GM19463 (cell line): ENCODE data around the gene NUDT22.

ENCODE experiments used
- ATAC-seq: cut with Tn5 transposase; IDR thresholded peaks from one replicate; pipeline ENCODE4 v1.9.1; 2021; ENCODE audit warnings: mild to moderate bottlenecking, moderate library complexity; ENCODE audit not compliant: unreplicated experiment

The NUDT22 gene

DNA sequence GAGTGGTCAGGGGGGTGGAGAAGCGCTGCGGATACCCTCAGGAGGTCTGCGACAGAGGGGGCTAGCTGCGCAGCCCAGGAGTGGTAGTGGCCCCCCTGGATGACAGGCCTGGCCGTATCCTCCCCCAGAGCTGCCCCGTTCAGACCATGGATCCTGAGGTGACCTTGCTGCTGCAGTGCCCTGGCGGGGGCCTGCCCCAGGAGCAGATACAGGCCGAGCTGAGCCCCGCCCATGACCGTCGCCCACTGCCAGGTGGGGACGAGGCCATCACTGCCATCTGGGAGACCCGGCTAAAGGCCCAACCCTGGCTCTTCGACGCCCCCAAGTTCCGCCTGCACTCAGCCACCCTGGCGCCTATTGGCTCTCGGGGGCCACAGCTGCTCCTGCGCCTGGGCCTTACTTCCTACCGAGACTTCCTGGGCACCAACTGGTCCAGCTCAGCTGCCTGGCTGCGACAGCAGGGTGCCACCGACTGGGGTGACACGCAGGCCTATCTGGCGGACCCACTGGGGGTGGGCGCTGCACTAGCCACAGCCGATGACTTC is 505 bp downstream of the NUDT22 start:
- peak; percentile 34 for ATAC-seq

DNA sequence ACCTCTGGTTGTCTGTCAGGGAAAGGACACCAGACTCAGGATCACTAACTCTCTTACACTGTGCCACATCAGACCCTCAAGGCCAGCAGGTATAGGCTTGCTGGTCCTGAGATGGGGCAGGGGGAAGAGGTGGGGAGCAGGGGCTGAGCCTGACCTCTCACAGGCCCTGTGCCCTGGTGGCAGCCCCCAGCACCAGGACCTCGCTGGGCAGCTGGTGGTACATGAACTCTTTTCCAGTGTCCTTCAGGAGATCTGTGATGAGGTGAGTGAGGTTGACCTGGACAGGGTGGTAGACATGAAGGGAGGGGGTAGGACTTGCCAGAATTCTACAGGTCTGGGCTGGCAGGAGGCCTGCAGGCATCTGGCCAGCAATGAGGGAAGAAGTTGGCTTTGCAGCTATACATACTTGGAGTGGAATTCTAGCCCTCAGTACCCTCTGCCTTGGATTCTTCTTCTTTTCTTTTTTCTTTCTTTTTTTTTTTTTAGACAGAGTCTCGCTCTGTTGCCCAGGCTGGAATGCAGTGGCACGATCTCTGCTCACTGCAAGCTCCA is 1.4 kb downstream of the NUDT22 start:
- ATAC-seq, result no peak

DNA sequence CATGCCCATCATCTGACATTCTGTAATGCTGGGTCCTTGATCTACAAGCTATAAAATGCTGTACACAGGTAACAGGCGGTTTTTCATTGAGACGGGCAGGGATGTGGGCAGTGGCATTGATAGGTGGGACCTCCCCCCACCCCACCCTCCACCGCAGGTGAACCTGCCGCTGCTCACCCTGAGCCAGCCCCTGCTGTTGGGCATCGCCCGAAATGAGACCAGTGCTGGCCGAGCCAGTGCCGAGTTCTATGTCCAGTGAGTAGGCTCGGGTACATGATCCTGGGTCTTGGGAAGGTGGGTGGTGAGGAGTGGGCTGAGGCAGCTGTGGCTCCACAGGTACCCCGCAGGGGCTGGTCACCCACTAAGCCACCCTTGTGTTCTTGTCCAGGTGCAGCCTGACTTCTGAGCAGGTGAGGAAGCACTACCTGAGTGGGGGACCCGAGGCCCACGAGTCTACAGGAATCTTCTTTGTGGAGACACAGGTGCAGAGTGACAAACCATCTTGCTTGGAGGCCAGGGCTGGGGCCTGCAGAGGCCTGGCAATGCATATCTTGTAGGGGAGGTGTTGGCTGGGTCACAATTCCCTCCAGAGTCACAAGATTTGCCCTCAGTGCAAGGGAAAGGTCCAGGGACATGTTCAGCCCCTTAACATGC is 3.1 kb downstream of the NUDT22 start:
- ATAC-seq, result no peak

DNA sequence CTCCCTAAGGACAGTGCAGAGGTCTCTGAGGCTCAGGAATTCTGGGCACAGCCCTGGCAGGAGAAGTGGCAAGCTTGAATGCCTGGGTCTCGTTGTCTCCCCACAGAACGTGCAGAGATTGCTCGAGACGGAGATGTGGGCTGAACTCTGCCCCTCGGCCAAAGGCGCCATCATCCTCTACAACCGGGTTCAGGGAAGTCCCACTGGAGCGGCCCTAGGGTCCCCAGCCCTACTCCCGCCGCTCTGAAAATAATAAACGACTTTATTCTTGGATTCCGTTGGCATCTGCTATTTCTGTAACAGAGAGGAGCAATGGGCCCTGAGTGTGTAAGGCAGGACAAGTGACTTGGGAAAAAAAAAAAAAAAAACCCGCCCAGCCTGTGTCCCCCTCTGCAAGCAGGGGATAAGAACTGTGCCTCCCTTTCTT is 3.7 kb downstream of the NUDT22 start:
- no peak for ATAC-seq

DNA sequence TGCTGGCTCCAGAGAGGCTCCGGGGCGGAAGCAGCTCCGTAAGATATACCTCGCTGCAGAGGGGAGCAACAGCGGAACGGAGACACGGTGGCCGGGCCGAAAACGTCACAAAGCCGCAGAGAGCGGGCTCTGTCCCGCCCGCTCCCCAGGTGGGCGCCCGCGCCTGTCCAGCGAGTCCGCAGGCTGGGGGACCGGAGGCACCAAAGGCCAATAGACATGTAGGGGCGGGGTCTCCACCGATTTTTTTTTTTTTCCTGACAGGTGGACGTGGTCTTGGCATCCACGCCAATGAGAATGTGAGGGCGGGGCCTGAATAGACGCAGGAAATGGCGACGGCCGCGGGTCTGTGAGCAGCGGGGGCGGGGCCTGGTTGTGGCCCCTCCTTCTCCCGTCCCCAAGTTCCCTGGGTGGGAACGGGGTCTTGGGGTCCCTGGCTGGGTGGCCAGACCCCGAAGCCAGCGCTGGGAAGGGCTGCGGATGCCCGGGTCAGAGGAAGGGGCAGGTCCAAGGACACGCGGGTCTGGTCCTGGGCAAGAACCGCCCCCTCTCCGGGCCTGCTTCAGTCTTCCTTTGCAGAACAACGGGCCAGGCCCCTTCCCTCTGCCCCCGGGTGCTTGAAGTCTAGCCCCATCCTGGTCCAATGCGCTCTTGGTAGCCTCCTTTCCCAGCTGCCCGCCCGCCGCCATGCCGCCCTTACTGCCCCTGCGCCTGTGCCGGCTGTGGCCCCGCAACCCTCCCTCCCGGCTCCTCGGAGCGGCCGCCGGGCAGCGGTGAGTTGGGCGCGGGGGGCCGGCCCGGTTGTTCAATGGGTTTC is 4.3 kb downstream of the NUDT22 start, which contains the start of gene DNAJC4:
DNAJC4 (plus strand) TSS at position 378 of the 814 bp plus-strand sequence; CDS start at position 685, 307 bp downstream.
- ATAC-seq, result peak; percentile 38

DNA sequence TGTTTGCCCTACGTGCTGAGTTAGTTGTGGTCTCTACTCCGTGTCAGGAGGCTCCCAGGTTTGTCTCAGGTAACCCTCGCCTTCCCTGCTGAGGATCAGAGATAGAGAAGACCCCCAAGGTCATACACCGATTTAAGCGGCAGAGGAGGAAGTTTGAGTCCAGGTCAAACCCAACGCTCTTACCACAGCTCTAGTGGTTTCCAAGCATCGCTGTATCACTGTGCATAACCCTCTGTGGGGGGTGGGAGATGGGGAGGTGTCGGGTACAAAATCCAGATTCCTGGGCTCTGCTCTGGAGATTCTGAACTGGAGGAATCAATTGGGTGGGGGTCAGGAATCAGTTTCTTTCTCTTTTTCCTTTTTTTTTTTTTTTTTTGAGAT is 4.9 kb downstream of the NUDT22 start:
- no peak for ATAC-seq

DNA sequence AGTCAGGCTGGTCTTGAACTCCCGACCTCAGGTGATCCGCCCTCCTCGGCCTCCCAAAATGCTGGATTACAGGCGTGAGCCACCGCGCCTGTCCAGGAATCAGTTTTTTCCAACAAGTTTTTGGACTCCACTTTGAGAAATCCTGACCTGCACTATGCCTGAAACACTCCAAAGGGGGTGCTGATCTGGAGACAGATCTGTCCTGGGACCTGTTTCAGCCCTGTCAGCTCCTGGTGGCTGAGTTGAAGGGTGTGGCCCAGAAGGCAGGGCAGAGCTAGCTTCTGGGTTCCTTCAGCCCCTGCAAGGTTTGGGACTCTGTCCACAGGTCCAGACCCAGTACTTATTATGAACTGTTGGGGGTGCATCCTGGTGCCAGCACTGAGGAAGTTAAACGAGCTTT is 5.5 kb downstream of the NUDT22 start:
- no peak for ATAC-seq

DNA sequence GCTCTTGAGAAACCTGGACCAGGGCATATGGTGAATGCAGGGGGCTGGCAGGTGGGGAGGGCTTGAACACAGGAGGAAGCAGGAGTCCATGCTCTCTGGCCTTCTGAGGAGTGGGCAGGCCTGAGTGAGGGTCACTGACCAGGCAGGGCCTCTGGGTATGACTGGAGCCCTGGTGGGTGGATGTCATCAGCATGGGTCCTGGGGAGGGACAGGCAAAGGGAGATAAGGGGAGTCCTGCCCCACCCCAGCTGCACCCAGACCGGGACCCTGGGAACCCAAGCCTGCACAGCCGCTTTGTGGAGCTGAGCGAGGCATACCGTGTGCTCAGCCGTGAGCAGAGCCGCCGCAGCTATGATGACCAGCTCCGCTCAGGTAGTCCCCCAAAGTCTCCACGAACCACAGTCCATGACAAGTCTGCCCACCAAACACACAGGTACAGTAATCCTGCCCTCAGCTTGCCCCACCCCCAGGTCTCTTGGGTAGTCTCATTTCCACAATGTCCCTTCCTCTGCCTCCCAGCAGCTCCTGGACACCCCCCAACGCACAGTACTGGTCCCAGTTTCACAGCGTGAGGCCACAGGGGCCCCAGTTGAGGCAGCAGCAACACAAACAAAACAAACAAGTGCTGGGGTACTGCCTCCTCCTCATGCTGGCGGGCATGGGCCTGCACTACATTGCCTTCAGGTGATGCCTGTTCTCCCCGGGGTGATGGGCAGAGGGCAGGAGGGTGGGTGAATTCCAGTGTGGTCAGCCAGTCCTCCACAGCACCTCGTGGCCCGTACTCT is 6.3 kb downstream of the NUDT22 start:
- no peak for ATAC-seq

DNA sequence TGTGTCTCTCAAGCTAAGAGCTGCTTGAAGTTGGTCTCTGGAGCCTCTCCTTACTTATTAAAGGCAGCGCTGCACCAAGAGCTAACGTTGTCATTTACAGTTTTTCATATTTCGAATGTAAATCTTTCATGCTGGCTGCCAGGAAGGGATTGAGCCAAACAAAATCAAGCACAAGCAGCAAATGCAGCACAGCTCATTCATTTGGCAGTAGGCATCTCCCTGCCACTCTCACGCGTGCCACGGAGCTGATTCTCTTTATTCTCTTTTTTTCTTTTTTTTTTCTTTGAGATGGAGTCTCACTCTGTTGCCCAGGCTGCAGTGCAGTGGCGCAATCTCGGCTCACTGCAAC is 6.9 kb downstream of the NUDT22 start:
- no peak for ATAC-seq

DNA sequence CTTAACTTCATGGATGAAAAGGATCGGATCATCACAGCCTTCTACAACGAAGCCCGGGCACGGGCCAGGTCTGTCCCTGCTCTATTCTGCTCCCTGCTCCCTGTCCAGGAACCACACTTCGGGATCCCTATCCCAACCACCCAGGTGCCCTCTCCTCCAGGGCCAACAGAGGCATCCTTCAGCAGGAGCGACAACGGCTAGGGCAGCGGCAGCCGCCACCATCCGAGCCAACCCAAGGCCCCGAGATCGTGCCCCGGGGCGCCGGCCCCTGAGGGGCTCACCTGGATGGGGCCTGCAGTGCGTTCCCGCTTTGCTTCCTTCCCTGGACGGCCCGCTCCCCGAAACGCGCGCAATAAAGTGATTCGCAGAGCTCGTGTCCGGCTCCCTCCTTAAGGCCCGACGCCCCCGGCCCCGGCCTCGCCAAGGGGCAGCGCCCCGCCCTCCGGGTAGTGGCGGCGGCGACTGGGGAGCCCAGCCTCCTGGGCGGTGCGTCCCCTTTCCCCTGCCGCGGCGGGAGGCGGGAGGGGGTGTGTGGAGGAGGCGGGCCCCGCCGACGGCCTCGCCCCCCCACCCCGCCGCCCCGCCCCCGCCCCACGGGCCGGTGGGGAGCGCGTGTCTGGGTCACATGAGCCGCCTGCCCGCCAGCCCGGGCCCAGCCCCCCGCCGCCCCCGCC is 8.0 kb downstream of the NUDT22 start, which contains the start of gene VEGFB:
VEGFB (plus strand) TSS at position 672 of the 674 bp plus-strand sequence. CDS start 250 bp downstream, outside the sequence.
- ATAC-seq, result peak; percentile 48

DNA sequence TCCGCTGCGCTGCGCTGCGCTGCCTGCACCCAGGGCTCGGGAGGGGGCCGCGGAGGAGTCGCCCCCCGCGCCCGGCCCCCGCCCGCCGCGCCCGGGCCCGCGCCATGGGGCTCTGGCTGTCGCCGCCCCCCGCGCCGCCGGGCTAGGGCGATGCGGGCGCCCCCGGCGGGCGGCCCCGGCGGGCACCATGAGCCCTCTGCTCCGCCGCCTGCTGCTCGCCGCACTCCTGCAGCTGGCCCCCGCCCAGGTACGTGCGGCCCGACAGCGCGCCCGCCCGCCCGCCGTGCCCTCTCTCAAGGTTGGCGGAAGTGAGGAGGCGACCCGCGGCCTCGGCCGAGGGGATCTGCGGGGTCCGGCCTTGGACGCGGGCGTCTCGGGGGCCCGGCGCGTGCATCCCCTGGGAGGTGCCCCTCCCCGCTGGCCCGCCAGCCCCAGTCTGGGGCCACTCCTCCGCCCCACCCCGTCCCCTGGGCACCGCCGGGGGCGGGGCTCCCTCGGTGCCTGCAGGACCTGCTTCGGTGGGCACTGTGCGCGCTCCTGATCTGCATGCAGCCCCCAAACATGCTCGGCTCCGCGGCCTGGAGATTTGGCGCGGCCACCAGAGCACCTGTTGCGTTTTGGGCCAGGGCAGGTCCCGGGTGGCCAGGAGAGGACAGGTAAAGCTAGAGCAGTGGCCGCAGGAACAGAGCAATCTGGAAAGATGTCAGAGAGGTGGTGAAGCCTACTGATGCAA is 8.7 kb downstream of the NUDT22 start:
- peak; percentile 28 for ATAC-seq

DNA sequence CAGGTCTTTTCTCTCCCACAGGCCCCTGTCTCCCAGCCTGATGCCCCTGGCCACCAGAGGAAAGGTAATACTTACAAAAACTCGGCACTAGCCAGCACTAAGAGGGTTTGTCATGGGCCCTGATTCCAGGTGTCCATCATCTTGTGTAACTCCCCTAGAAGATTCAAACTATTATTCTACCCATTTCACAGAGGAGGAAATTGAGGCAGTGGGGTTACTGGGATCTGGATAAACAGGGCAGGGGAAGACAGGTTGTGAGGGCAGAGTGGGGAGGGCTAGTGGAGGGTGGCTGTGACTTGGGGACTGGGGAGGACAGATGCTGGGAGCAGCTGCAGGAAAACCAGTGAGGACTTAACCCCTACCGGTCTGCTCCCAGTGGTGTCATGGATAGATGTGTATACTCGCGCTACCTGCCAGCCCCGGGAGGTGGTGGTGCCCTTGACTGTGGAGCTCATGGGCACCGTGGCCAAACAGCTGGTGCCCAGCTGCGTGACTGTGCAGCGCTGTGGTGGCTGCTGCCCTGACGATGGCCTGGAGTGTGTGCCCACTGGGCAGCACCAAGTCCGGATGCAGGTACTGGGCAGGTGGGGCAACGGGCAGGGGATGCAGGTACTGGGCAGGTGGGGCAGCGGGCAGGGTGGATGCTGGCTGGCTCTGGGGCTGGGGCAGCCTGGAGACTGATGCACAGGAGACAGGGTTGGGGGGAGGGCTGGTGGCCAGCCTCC is 9.5 kb downstream of the NUDT22 start:
- ATAC-seq, result no peak

DNA sequence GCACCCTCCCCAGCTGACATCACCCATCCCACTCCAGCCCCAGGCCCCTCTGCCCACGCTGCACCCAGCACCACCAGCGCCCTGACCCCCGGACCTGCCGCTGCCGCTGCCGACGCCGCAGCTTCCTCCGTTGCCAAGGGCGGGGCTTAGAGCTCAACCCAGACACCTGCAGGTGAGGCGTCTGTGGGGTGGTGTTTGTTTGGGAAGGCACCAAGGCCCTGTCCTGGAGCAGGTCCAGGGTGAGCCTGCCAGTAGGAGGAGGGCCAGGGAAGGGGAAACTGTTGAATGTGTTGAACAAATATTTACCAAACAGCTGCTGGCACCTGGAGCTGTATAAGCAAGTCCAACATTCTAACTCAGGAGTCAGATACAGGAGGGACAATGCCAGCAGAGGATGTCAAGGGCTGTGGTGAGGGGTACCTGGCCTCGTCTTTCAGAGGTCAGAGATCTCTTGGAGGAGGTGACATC is 11.4 kb downstream of the NUDT22 start:
- no peak for ATAC-seq

DNA sequence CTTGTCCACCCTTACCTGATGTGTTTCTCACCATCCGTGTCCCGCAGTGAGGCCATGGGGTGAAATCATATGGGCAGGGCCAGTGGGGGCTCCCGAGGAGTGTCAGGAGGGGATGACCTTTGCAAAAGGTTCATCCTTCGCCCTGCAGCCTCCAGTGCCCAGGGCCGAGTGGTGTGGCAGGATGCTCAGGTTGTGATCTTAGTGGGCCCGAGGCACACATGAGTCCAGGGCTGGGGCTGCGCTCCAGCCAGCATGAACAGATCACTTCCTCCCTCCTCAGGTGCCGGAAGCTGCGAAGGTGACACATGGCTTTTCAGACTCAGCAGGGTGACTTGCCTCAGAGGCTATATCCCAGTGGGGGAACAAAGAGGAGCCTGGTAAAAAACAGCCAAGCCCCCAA is 12.0 kb downstream of the NUDT22 start:
- ATAC-seq, result no peak

DNA sequence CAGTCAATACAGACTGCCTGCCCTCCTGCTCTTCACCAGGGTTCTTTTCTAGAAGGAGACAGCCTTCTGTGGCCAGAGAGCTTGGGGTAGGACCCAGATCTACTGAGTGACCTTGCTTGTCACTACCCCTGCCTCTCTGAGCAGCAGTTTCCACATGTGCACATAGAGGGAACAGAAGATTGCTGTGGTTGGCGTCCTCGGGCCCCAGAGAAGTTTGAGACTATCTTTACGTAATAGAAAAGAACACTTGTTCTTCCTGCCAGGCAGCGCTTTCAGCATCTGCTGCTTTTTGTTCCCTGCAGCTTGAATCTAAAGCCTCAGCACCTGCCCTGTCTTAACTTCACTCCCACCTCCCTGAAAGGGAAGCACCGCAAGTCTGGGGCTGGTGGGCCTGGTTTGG is 12.9 kb downstream of the NUDT22 start:
- ATAC-seq, result no peak

DNA sequence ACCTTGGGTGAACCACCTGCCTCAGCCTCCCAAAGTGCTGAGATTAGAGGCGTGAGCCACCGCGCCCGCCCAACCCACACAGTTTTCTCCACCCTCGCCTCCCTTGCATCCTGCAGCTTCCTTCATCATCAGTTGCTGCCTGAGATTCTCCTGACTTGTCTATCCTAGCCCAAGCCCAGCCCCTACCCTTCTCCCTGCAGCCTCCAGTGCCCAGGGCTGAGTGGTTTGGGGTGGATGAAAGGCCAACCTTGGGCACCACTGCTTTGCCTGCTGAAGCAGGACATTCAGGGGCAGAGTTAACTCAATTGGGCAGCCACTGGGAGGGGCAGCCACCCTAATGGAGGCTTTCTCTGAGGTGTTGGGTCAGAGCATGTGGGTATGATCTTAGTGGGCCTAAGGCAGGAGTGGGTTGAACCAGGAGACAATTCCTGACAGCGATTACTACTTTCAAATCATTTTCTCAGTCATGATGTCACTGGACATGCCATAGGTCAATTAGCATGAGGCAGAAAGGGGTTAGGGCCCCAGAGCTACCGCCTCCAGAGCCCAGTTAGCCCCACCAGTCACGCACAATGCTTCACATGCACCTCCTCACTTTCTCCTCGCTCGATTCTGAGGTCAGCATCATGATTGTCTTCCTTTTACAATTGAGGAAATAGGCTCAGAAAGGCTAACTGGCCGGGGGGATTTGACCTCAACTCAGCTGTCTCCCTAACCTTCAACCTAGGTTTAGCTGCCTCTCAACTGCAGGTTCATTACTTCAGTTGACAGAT is 13.8 kb downstream of the NUDT22 start:
- no peak for ATAC-seq

DNA sequence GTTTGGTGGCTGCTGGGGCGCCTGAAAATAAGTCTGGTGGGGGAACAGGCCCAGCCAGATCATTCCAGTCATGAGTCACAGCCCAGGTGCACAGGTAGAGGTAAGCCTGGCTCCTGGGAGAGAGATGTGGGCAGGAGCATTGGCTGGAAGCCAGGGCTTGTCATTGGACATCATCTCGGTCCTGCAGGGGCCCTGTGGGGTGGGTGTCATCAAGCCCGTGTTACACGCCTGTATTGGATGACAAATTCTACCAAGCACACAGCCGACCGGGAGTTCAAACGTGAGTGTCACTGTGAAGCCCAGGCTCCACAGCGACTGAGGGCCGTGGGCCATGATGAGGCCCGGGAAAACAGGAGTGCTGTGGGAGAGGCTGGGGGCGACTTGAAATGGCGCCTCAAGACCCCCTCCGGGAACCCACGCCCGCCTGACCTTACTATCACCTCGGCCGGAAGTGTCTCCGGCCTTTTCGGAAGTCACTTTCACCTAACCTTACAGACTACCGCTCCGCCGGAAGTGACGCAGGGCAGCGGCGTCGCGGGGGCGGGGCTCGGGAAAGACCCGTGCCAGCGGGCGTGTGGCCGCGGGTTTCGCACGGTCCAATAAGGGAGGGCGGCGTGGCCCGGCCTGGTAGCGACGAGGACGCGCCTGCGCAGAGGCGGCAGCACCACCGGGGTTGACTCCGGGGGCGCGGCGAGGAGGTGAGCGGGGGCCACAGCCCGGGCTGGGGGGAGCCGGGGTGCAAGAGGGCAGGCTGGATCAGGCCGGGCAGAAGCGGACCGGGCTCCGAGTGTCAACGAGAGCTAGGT is 14.6 kb downstream of the NUDT22 start, which contains the start of gene FKBP2:
FKBP2 (plus strand) TSS at position 661 of the 806 bp plus-strand sequence. CDS start 1,293 bp downstream, outside the sequence.
- peak; percentile 38 for ATAC-seq
